ENCODE data around the gene C19orf33.

C19orf33 gene

GRCh38 chr19:38298821-38299680 is 5.0 kb upstream of the C19orf33 start:
- no peak for DNase-seq (ENCODE audit: extremely low read depth, low read depth)
- no peak for TF ChIP-seq CTCF (IDR thresholded peaks at IDR 0.05; ENCODE audit: low read depth, low read length, missing control alignments)
- no peak overlapping the region for H3K4me3 ChIP-seq (replicated peaks; ENCODE audit: low read depth, low read length)

GRCh38 chr19:38304352-38304865 is 358 bp downstream of the C19orf33 start:
- no peak for DNase-seq (ENCODE audit: extremely low read depth, low read depth)
- TF ChIP-seq CTCF (IDR thresholded peaks at IDR 0.05; ENCODE audit: low read depth, low read length, missing control alignments): no peak
- H3K4me3 ChIP-seq (replicated peaks; ENCODE audit: low read depth, low read length): no peak overlapping the region

GRCh38 chr19:38304866-38305429 is 897 bp downstream of the C19orf33 start:
- DNase-seq (ENCODE audit: extremely low read depth, low read depth): no peak
- no peak overlapping the region for H3K4me3 ChIP-seq (replicated peaks; ENCODE audit: low read depth, low read length)
- TF ChIP-seq CTCF (IDR thresholded peaks at IDR 0.05; ENCODE audit: low read depth, low read length, missing control alignments): no peak

GRCh38 chr19:38306236-38306635 is 2.2 kb downstream of the C19orf33 start:
- no peak for DNase-seq (ENCODE audit: extremely low read depth, low read depth)
- TF ChIP-seq CTCF (IDR thresholded peaks at IDR 0.05; ENCODE audit: low read depth, low read length, missing control alignments): no peak
- no peak overlapping the region for H3K4me3 ChIP-seq (replicated peaks; ENCODE audit: low read depth, low read length)

- no peak for DNase-seq (ENCODE audit: extremely low read depth, low read depth)
- H3K4me3 ChIP-seq (replicated peaks; ENCODE audit: low read depth, low read length): no peak overlapping the region
- TF ChIP-seq CTCF (IDR thresholded peaks at IDR 0.05; ENCODE audit: low read depth, low read length, missing control alignments): no peak
Observed at GRCh38 chr19:38307076-38307475, 3.0 kb downstream of the C19orf33 start.

GRCh38 chr19:38307597-38307996 is 3.5 kb downstream of the C19orf33 start:
- TF ChIP-seq CTCF (IDR thresholded peaks at IDR 0.05; ENCODE audit: low read depth, low read length, missing control alignments): no peak
- H3K4me3 ChIP-seq (replicated peaks; ENCODE audit: low read depth, low read length): no peak overlapping the region
- DNase-seq (ENCODE audit: extremely low read depth, low read depth): no peak
